Heart right ventricle (tissue), 16 donors: ENCODE results near the gene MPV17L2. TPM values are rescaled to one million over a fixed set of nuclear protein-coding genes. Genes with fewer than 3 reads are reported as not detected.
A peak's percentile ranks its signal among the peaks of the same experiment; 100 is the strongest.
"Not testable (repeated sequence)": the region's sequence is repeated elsewhere in the genome, so short reads cannot be mapped to it uniquely, and the experiment has no call there.

Experiments used
- ATAC-seq, 8 donors: fragments of 200-7000 bp; cut with Tn5 transposase; one replicate each; pipeline ENCODE4 v1.9.1; 2020; ENCODE audit warnings: mild to moderate bottlenecking in 8 of 8, moderate library complexity in 8 of 8, moderate number of reproducible peaks in 1 of 8
- DNase-seq, 2 donors: peaks; one replicate each; pipeline ENCODE4 v3.0.0-alpha.2; 2020
- H3K27ac ChIP-seq, 10 donors: fragments of 200-600 bp; sonication (generic) in 2 of 10; one replicate each; pipeline versions ENCODE4 v1.5.0 to v1.8.0; 2020 to 2022; ENCODE audit warnings: mild to moderate bottlenecking in 3 of 10
- H3K27me3 ChIP-seq, 7 donors: fragments of 200-600 bp; one replicate each; pipeline ENCODE4 v1.8.0; 2021 to 2022; ENCODE audit warnings: mild to moderate bottlenecking in 2 of 7
- H3K36me3 ChIP-seq, 9 donors: fragments of 200-600 bp; sonication (generic) in 1 of 9; one replicate each; pipeline versions ENCODE4 v1.5.0 to v1.8.0; 2020 to 2022; ENCODE audit warnings: mild to moderate bottlenecking in 2 of 9
- H3K4me1 ChIP-seq, 9 donors: fragments of 200-600 bp; sonication (generic) in 1 of 9; one replicate each; pipeline versions ENCODE4 v1.5.0 to v1.8.0; 2020 to 2022; ENCODE audit warnings: mild to moderate bottlenecking in 4 of 9
- H3K4me3 ChIP-seq, 10 donors: fragments of 200-600 bp; sonication (generic) in 2 of 10; one replicate each; pipeline versions ENCODE4 v1.5.0 to v1.8.0; 2020 to 2022; ENCODE audit warnings: mild to moderate bottlenecking in 7 of 10, moderate library complexity in 2 of 10
- H3K9me3 ChIP-seq, 11 donors: fragments of 200-600 bp in 10 of 11; sonication (generic) in 2 of 11; one replicate each; pipeline versions ENCODE4 v1.5.0 to v1.8.0; 2013 to 2022; ENCODE audit warnings: mild to moderate bottlenecking in 2 of 11, control low read depth in 1 of 11, moderate library complexity in 1 of 11
- WGBS, 2 donors: extraction: QIAGEN DNeasy Blood & Tissue Kit; methylation state at CpG; one replicate each; pipeline ENCODE4 v1.1.7; 2013; ENCODE audit warnings: inconsistent platforms in 1 of 2; 5-methylcytosine and 5-hydroxymethylcytosine counted together
- intact Hi-C, 10 donors: fragments of 100-400 bp; cut with DNase I; formaldehyde crosslinking; loops; one replicate each; pipeline versions ENCODE4 v1.11.1 to v1.14.2; 2022
- polyA plus RNA-seq, 2 donors: library from polyadenylated mRNA; stranded (reverse); fragments of 200-250 nt; gene quantifications; one replicate each; pipeline ENCODE4 v1.2.3, GENCODE V29; 2013
- total RNA-seq, 10 donors: library from RNA; stranded (reverse); fragmentation: NEBNext Ultra II Directional in 3 of 10; extraction: Animal tissue kit (Norgen Biotek cat#: 25700) in 3 of 10; gene quantifications; one replicate each; pipeline versions ENCODE4 v1.2.1 to v1.2.4, GENCODE V29; 2021 to 2023
- TF ChIP-seq, protein P1 (sequence below), 9 donors: fragments of 200-600 bp; sonication (generic) in 2 of 9; IDR thresholded peaks; one replicate each; pipeline versions ENCODE4 v1.5.0 to v1.8.0; 2021 to 2022; ENCODE audit warnings: antibody characterized with exemption in 9 of 9, mild to moderate bottlenecking in 5 of 9, moderate library complexity in 1 of 9
- donor health status: Arrhythmogenic right ventricular cardiomyopathy.
- donor health status: ischemic (EF 13 %, LVEDD 7.1; RV severe dilation, severe dysfunction).
- donor health status: healthy with polysubstance abuse.
- donor health status: DM: no; HTN: yes; CAD: no.
- donor health status: DM: no; HTN: no; CAD: no.
- donor health status: ischemic (EF 25% LVEDD 6.9; RV normal size, moderate dysfunction).
- donor health status: ischemic (EF 25% LVEDD 5.7; RV mildly dilated, moderate dysfunction).
- donor health status: healthy.
- donor health status: DM: yes; HTN: yes; CAD: no.
- donor health status: Ischemic cardiomyopathy.
- donor health status: ischemic (EF 35%, LVEDD 5.7; RV mildly dilated, moderate dysfunction).
- donor health status: nonischemic (EF 11% LVEDD 7.7; RV severe dilation, severe dysfunction).
- donor health status: DM: yes; HTN: yes; CAD: no.
- donor health status: PGD.
- donor health status: ischemic (EF 29% LVEDD 5.4; RV normal size, mild dysfunction).
- donor health status: nonischemic (EF 23%, LVEDD 6.1; RV moderate dilation, normal function).

MPV17L2 gene
- total and polyA plus RNA-seq, 12 donors = 10.6 to 61.9 (median 14.7) TPM

DNA sequence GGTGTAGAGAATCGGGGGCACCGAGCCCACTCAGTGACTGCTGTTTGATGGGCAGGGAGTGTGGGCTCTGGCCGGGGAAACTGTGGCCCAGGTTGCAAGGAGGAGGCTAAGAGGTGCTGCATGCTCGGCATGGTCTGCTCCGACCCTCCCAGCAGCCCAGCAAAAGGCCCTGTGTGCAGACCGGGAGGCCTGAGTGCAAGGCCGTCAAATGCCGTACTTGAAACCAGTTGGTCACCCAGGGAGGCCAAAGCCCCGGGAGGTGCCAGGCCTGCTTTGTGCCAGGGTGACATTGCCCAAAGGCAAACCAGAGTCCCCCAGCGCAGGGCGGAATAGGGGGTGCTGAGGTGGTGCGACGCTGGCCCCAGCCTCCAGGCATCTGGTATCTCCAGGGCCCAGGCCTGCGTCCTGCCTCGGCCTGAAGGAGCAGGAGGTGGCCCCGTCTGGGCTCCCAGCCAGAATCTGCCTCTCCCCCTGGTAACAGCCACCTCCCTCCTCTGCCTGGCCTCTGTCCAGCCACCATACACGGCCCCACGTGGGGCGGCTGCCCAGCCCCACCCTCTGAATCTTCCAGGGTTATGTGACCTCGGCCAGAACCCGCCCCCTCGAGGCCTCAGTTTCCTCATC, 36.1 kb upstream of the MPV17L2 start:
- Histone ChIP-seq H3K27me3 (no peaks in the 10 kb centered on the region), H3K4me3 (peak overlapping the region in 1 of 10 donors; percentile 4), H3K27ac (peak overlapping the region in 9 of 10 donors; percentile 56 to 90 (median 81)), H3K9me3 (no peaks in the 10 kb centered on the region), H3K36me3 (peaks cover 0 to 16% (median 0%) of the 10 kb centered on the region in 9 donors), H3K4me1 (peaks cover 26 to 66% (median 50%) of the 10 kb centered on the region in 9 donors)
- TF ChIP-seq, protein P1, sequence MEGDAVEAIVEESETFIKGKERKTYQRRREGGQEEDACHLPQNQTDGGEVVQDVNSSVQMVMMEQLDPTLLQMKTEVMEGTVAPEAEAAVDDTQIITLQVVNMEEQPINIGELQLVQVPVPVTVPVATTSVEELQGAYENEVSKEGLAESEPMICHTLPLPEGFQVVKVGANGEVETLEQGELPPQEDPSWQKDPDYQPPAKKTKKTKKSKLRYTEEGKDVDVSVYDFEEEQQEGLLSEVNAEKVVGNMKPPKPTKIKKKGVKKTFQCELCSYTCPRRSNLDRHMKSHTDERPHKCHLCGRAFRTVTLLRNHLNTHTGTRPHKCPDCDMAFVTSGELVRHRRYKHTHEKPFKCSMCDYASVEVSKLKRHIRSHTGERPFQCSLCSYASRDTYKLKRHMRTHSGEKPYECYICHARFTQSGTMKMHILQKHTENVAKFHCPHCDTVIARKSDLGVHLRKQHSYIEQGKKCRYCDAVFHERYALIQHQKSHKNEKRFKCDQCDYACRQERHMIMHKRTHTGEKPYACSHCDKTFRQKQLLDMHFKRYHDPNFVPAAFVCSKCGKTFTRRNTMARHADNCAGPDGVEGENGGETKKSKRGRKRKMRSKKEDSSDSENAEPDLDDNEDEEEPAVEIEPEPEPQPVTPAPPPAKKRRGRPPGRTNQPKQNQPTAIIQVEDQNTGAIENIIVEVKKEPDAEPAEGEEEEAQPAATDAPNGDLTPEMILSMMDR (IDR thresholded peaks at IDR 0.05) = no peak
- ATAC-seq (peak; percentile 8 to 60 (median 49)), DNase-seq (peak; percentile 90)
- intact Hi-C loops = loop anchor here in 2 of 10 donors (5.0 kb wide), 2 partner anchors 35 to 40 kb away; no protein-coding TSS in a partner anchor
- 24 to 28% methylated on average over 22 of the region's 22 CpGs for WGBS, 2 donors

DNA sequence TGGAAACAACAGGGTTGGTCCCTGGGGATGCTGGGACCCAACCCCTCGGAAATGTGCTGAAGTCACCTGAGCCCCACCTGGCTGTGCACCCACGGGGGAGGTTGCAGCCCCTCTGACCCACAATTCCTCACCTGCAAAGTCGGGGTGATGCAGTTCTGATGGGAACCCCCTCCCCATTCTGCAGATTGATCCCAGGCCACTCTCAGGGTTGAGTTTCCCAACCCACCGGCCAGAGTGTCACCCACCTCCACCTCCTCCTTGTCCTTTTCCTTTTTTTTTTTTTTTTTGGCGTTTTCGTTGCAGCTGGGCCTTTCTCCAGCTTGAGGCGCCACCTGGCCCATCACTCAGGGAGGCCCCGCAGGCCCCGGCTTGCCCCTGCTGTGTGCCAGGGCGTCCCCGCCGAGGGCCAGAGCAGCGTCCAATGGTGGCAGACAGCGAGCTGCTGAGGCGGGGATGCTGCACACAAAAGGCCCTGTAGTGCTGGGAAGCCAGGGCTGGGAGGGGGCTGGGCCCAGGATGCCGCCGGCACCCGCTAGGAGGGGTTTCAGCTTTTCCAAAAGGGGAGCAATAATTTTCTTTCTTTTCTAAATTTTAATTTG, 35.5 kb upstream of the MPV17L2 start:
- ATAC-seq (no peak), DNase-seq (no peak)
- Histone ChIP-seq H3K27me3 (no peaks in the 10 kb centered on the region), H3K4me3 (peak overlapping the region in 1 of 10 donors; percentile 4), H3K36me3 (peaks cover 0 to 21% (median 0%) of the 10 kb centered on the region in 9 donors), H3K4me1 (peaks cover 27 to 65% (median 49%) of the 10 kb centered on the region in 9 donors), H3K27ac (peak overlapping the region in 9 of 10 donors; percentile 56 to 90 (median 81)), H3K9me3 (no peaks in the 10 kb centered on the region)
- intact Hi-C loops = loop anchor here in 2 of 10 donors (5.0 kb wide), 2 partner anchors 35 to 40 kb away; no protein-coding TSS in a partner anchor
- TF ChIP-seq, protein P1 (IDR thresholded peaks at IDR 0.05) = no peak
- WGBS, 2 donors = 36 to 41% methylated on average over 18 of the region's 18 CpGs

DNA sequence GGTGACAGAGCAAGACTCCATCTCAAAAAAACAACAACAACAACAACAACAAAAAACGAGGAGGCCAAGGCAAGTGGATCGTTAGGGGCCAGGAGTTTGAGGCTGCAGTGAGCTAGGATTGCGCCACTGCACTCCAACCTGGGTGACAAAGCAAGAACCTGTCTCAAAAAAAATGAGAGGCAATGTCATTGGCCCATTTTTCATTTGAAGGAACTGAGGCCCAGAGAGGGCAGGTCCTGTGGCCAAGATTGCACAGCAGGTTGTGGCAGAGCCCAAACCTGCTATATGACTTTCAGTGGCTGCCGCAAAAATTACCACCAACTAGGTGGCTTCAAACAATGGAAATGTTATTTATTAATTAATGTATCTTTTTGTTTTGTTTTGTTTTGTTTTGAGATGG, 34.6 kb upstream of the MPV17L2 start:
- no peaks in the 10 kb centered on the region for H3K9me3 ChIP-seq
- H3K36me3 ChIP-seq = peaks cover 0 to 30% (median 6%) of the 10 kb centered on the region in 9 donors
- ATAC-seq (no peak), DNase-seq (no peak)
- no peak overlapping the region for H3K27ac ChIP-seq
- no peak overlapping the region for H3K4me3 ChIP-seq
- WGBS, 2 donors = 93 to 96% methylated on average over 4 of the region's 4 CpGs
- no peaks in the 10 kb centered on the region for H3K27me3 ChIP-seq
- TF ChIP-seq, protein P1 (IDR thresholded peaks at IDR 0.05) = no peak
- H3K4me1 ChIP-seq = peaks cover 27 to 63% (median 49%) of the 10 kb centered on the region in 9 donors
- intact Hi-C loops = loop anchor here in 2 of 10 donors (5.0 kb wide), 2 partner anchors 36 to 41 kb away; no protein-coding TSS in a partner anchor

DNA sequence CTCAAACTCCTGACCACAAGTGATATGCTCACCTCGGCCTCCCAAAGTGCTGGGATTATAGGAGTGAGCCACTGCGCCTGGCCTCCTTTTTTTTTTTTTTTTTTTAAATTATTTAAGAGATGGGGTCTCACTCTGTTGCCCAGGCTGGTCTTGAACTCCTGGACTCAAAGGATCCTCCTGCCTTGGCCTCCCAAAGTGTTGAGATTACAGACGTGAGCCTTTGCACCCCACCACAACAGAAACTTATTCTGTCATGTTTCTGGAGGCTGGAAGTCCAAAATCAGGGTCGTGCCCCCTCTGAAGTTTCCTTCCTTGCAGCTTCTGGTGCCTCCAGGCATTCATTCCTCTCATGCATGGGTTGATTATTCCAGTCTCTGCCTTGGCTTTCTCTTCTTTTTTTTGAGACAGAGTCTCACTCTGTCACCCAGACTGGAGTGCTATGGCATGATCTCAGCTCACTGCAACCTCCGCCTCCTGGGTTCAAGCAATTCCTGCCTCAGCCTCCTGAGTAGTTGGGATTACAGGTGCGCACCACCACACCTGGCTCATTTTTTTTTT, 33.9 kb upstream of the MPV17L2 start:
- H3K4me3 ChIP-seq, DNase-seq, H3K27me3 ChIP-seq, H3K27ac ChIP-seq, H3K9me3 ChIP-seq, ATAC-seq: not testable (repeated sequence)
- 89 to 95% methylated on average over 6 of the region's 6 CpGs for WGBS, 2 donors
- intact Hi-C loops = loop anchor here in 2 of 10 donors (5.0 kb wide), 2 partner anchors 37 to 42 kb away; no protein-coding TSS in a partner anchor
- Histone ChIP-seq H3K4me1 (peaks cover 24 to 56% (median 43%) of the 10 kb centered on the region in 9 donors), H3K36me3 (peaks cover 0 to 36% (median 6%) of the 10 kb centered on the region in 9 donors)
